ENCODE measurements around the gene CHDH. TPM values are rescaled to one million over a fixed set of nuclear protein-coding genes. Genes with fewer than 3 reads are reported as not detected.
A peak's percentile ranks its signal among the peaks of the same experiment; 100 is the strongest.

The CHDH gene
- total RNA-seq, 2 experiments from 2014 or later: 0.31 to 0.60 TPM

GRCh38 chr3:53849916-53850315 is 3.7 kb upstream of the CHDH start:
- peaks cover 47% of the 10 kb centered on the region for H3K27me3 Mint-ChIP-seq
- CTCF ChIA-PET: no interaction called here
- H3K4me1 Mint-ChIP-seq (ENCODE audit: low read depth): peaks cover 3% of the 10 kb centered on the region
- no peak overlapping the region for H3K4me3 Mint-ChIP-seq
- Histone ChIP-seq H3K4me1 (ENCODE audit: insufficient read depth, low read length) (peaks cover 13% of the 10 kb centered on the region), H3K4me3 (ENCODE audit: low read length) (no peak overlapping the region), H3K9me3 (ENCODE audit: control insufficient read depth in 1 of 2, insufficient read depth in 1 of 2, low read length in 2 of 2) (no peaks in the 10 kb centered on the region), H3K36me3 (ENCODE audit: insufficient read depth, low read length) (no peaks in the 10 kb centered on the region), H3K27me3 (ENCODE audit: control insufficient read depth in 1 of 2, insufficient read depth in 2 of 2, low read length in 2 of 2) (peaks cover 27 to 36% of the 10 kb centered on the region in 2 experiments), H3K27ac (ENCODE audit: low read depth in 1 of 2, low read length in 2 of 2) (no peak overlapping the region)
- POLR2A ChIA-PET: no interaction called here
- DNase-seq: no peak
- no peaks in the 10 kb centered on the region for H3K9me3 Mint-ChIP-seq
- TF ChIP-seq, protein P1, sequence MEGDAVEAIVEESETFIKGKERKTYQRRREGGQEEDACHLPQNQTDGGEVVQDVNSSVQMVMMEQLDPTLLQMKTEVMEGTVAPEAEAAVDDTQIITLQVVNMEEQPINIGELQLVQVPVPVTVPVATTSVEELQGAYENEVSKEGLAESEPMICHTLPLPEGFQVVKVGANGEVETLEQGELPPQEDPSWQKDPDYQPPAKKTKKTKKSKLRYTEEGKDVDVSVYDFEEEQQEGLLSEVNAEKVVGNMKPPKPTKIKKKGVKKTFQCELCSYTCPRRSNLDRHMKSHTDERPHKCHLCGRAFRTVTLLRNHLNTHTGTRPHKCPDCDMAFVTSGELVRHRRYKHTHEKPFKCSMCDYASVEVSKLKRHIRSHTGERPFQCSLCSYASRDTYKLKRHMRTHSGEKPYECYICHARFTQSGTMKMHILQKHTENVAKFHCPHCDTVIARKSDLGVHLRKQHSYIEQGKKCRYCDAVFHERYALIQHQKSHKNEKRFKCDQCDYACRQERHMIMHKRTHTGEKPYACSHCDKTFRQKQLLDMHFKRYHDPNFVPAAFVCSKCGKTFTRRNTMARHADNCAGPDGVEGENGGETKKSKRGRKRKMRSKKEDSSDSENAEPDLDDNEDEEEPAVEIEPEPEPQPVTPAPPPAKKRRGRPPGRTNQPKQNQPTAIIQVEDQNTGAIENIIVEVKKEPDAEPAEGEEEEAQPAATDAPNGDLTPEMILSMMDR (IDR thresholded peaks at IDR 0.05): no peak
- H3K27ac Mint-ChIP-seq: no peak overlapping the region
- ATAC-seq (ENCODE audit: poor library complexity): no peak
- intact Hi-C loops (cut with DNase I, micrococcal nuclease): no loop called here
- H3K36me3 Mint-ChIP-seq (ENCODE audit: low read depth): no peaks in the 10 kb centered on the region

GRCh38 chr3:53846851-53847155 is 584 bp upstream of the CHDH start:
- intact Hi-C loops (cut with DNase I, micrococcal nuclease): no loop called here
- Histone ChIP-seq H3K27ac (ENCODE audit: low read depth in 1 of 2, low read length in 2 of 2) (no peak overlapping the region), H3K4me1 (ENCODE audit: insufficient read depth, low read length) (peaks cover 13% of the 10 kb centered on the region), H3K4me3 (ENCODE audit: low read length) (peak overlapping the region; percentile 14), H3K27me3 (ENCODE audit: control insufficient read depth in 1 of 2, insufficient read depth in 2 of 2, low read length in 2 of 2) (peaks cover 40 to 60% of the 10 kb centered on the region in 2 experiments), H3K36me3 (ENCODE audit: insufficient read depth, low read length) (no peaks in the 10 kb centered on the region), H3K9me3 (ENCODE audit: control insufficient read depth in 1 of 2, insufficient read depth in 1 of 2, low read length in 2 of 2) (no peaks in the 10 kb centered on the region)
- CTCF ChIA-PET: no interaction called here
- ATAC-seq (ENCODE audit: poor library complexity): no peak
- POLR2A ChIA-PET: no interaction called here
- H3K4me3 Mint-ChIP-seq: peak overlapping the region; percentile 23
- no peaks in the 10 kb centered on the region for H3K9me3 Mint-ChIP-seq
- DNase-seq: no peak
- H3K36me3 Mint-ChIP-seq (ENCODE audit: low read depth): no peaks in the 10 kb centered on the region
- H3K27ac Mint-ChIP-seq: no peak overlapping the region
- peaks cover 64% of the 10 kb centered on the region for H3K27me3 Mint-ChIP-seq
- H3K4me1 Mint-ChIP-seq (ENCODE audit: low read depth): peaks cover 3% of the 10 kb centered on the region
- TF ChIP-seq, protein P1 (IDR thresholded peaks at IDR 0.05): no peak

GRCh38 chr3:53845881-53846133 is 412 bp downstream of the CHDH start:
- H3K36me3 Mint-ChIP-seq (ENCODE audit: low read depth): no peaks in the 10 kb centered on the region
- H3K27ac ChIP-seq (ENCODE audit: low read depth in 1 of 2, low read length in 2 of 2): no peak overlapping the region

More at GRCh38 chr3:53845881-53846133, 412 bp downstream of the CHDH start:
- peak overlapping the region; percentile 29 for H3K4me3 ChIP-seq (ENCODE audit: low read length)
- Mint-ChIP-seq H3K9me3 (no peaks in the 10 kb centered on the region), H3K4me3 (peak overlapping the region; percentile 11), H3K27me3 (peaks cover 55% of the 10 kb centered on the region), H3K4me1 (ENCODE audit: low read depth) (peaks cover 3% of the 10 kb centered on the region), H3K27ac (no peak overlapping the region)
- POLR2A ChIA-PET: no interaction called here
- H3K4me1 ChIP-seq (ENCODE audit: insufficient read depth, low read length): peaks cover 13% of the 10 kb centered on the region
- intact Hi-C loops (cut with DNase I, micrococcal nuclease): no loop called here
- ATAC-seq (ENCODE audit: poor library complexity) (no peak), DNase-seq (no peak)
- H3K36me3 ChIP-seq (ENCODE audit: insufficient read depth, low read length): no peaks in the 10 kb centered on the region
- peaks cover 37 to 60% of the 10 kb centered on the region in 2 experiments for H3K27me3 ChIP-seq (ENCODE audit: control insufficient read depth in 1 of 2, insufficient read depth in 2 of 2, low read length in 2 of 2)
- CTCF ChIA-PET: no interaction called here
- TF ChIP-seq, protein P1 (IDR thresholded peaks at IDR 0.05): no peak
- H3K9me3 ChIP-seq (ENCODE audit: control insufficient read depth in 1 of 2, insufficient read depth in 1 of 2, low read length in 2 of 2): no peaks in the 10 kb centered on the region

Data from CD4-positive, alpha-beta T cell (primary cell).